SU-DHL-6 (cell line): ENCODE data around the gene STAP1.

Experiments used
- H2AFZ ChIP-seq: fragments of 200-600 bp; sonication (generic); 2 replicates; pipeline ENCODE4 v1.6.1; 2014; ENCODE audit warnings: low read depth, mild to moderate bottlenecking, moderate library complexity, mixed read lengths, antibody characterized with exemption, low read length; ENCODE audit not compliant: severe bottlenecking
- H3F3A ChIP-seq: fragments of 200-600 bp; shearing (Covaris generic); 2 replicates; pipeline ENCODE4 v1.6.0; 2016; ENCODE audit warnings: antibody characterized with exemption, mild to moderate bottlenecking; ENCODE audit not compliant: insufficient read depth
- H3K27ac ChIP-seq: fragments of 200-600 bp; sonication (generic); 2 replicates; pipeline ENCODE4 v1.5.1; 2016; ENCODE audit warnings: low read depth, mild to moderate bottlenecking, low read length, moderate library complexity, mixed read lengths
- H3K27me3 ChIP-seq: fragments of 200-600 bp; sonication (generic), shearing (Covaris generic); 2 replicates; pipeline ENCODE4 v1.6.0; 2014; ENCODE audit warnings: mild to moderate bottlenecking, low read length
- H3K36me3 ChIP-seq: fragments of 200-600 bp; sonication (generic); 2 replicates; pipeline ENCODE4 v1.6.1; 2014; ENCODE audit warnings: mild to moderate bottlenecking, low read length, mixed read lengths
- H3K4me2 ChIP-seq: fragments of 300-600, 200-600 bp; shearing (Covaris generic), sonication (generic); 2 replicates; pipeline ENCODE4 v1.6.0; 2014; ENCODE audit warnings: low read length, low read depth, mild to moderate bottlenecking; ENCODE audit not compliant: poor library complexity, severe bottlenecking
- H3K4me3 ChIP-seq: fragments of 200-600 bp; sonication (generic); 2 replicates; pipeline ENCODE4 v1.5.1; 2014; ENCODE audit warnings: antibody characterized with exemption, low read length, mild to moderate bottlenecking, mixed read lengths; ENCODE audit not compliant: insufficient read depth, poor library complexity, severe bottlenecking
- H3K79me2 ChIP-seq: fragments of 200-600 bp; sonication (generic); 2 replicates; pipeline ENCODE4 v1.6.1; 2014; ENCODE audit warnings: mild to moderate bottlenecking, low read length, moderate library complexity; ENCODE audit not compliant: insufficient read depth
- H3K9ac ChIP-seq: fragments of 200-600 bp; sonication (generic); 2 replicates; pipeline ENCODE4 v1.7.0; 2014; ENCODE audit warnings: mild to moderate bottlenecking, low read length
- H3K9me2 ChIP-seq: fragments of 200-600 bp; sonication (generic); replicated peaks from 2 replicates; pipeline ENCODE4 v1.6.1; 2014; ENCODE audit warnings: low read length; ENCODE audit not compliant: insufficient read depth
- H3K9me3 ChIP-seq: fragments of 200-600 bp; sonication (generic); 2 replicates; pipeline ENCODE4 v1.6.1; 2014; ENCODE audit warnings: low read length, mixed read lengths; ENCODE audit not compliant: insufficient read depth
- H4K20me1 ChIP-seq: fragments of 200-600 bp; sonication (generic); 2 replicates; pipeline ENCODE4 v1.6.1; 2014; ENCODE audit warnings: low read depth, mild to moderate bottlenecking, antibody characterized with exemption, low read length, moderate library complexity, mixed read lengths
- CTCF ChIP-seq: fragments of 200-600 bp; sonication (generic); IDR thresholded peaks from one replicate; pipeline ENCODE4 v1.5.1; 2017; ENCODE audit warnings: antibody characterized with exemption, mild to moderate bottlenecking, low read length, moderate library complexity; ENCODE audit not compliant: insufficient read depth, poor library complexity, severe bottlenecking
- EZH2phosphoT487 ChIP-seq: fragments of 200-600 bp; sonication (generic), shearing (Covaris generic); conservative IDR thresholded peaks from 2 replicates; pipeline ENCODE4 v1.6.1; 2018; ENCODE audit warnings: mild to moderate bottlenecking, antibody characterized with exemption, low read length, moderate library complexity, mixed read lengths

STAP1 gene

GRCh38 chr4:67624939-67625338 is 66.4 kb downstream of the STAP1 start:
- TF ChIP-seq CTCF (no peak), EZH2phosphoT487 (no peak)
- peaks cover 5% of the 10 kb centered on the region; the same call in 1 of the 2 replicates for H3K36me3 ChIP-seq

GRCh38 chr4:67632492-67632891 is 74.0 kb downstream of the STAP1 start:
- H3K4me3 ChIP-seq = no peak overlapping the region
- no peaks in the 10 kb centered on the region for H4K20me1 ChIP-seq
- no peaks in the 10 kb centered on the region for H3K9me3 ChIP-seq
- no peaks in the 10 kb centered on the region for H3F3A ChIP-seq
- no peak overlapping the region for H2AFZ ChIP-seq
- no peaks in the 10 kb centered on the region for H3K27me3 ChIP-seq
- no peaks in the 10 kb centered on the region for H3K9me2 ChIP-seq
- no peak overlapping the region for H3K27ac ChIP-seq
- no peak overlapping the region for H3K4me2 ChIP-seq
- H3K79me2 ChIP-seq = no peaks in the 10 kb centered on the region
- no peak for TF ChIP-seq EZH2phosphoT487
- TF ChIP-seq CTCF = no peak
- peaks cover 22% of the 10 kb centered on the region; the same call in 1 of the 2 replicates for H3K36me3 ChIP-seq
- no peak overlapping the region for H3K9ac ChIP-seq

More at GRCh38 chr4:67624939-67625338, 66.4 kb downstream of the STAP1 start:
- H3K4me2 ChIP-seq = no peak overlapping the region
- H3K27me3 ChIP-seq = no peaks in the 10 kb centered on the region
- H2AFZ ChIP-seq = no peak overlapping the region
- H3K79me2 ChIP-seq = no peaks in the 10 kb centered on the region
- no peak overlapping the region for H3K4me3 ChIP-seq
- no peaks in the 10 kb centered on the region for H3K9me3 ChIP-seq
- H3F3A ChIP-seq = no peaks in the 10 kb centered on the region
- no peaks in the 10 kb centered on the region for H4K20me1 ChIP-seq
- no peak overlapping the region for H3K9ac ChIP-seq
- H3K9me2 ChIP-seq = no peaks in the 10 kb centered on the region
- no peak overlapping the region for H3K27ac ChIP-seq

GRCh38 chr4:67634741-67635140 is 76.2 kb downstream of the STAP1 start:
- Histone ChIP-seq H4K20me1 (no peaks in the 10 kb centered on the region), H3K9me2 (no peaks in the 10 kb centered on the region), H3K36me3 (peaks cover 24% of the 10 kb centered on the region; the same call in 1 of the 2 replicates), H3F3A (no peaks in the 10 kb centered on the region), H3K9ac (no peak overlapping the region), H3K4me2 (no peak overlapping the region), H3K79me2 (no peaks in the 10 kb centered on the region), H3K9me3 (no peaks in the 10 kb centered on the region), H3K27me3 (no peaks in the 10 kb centered on the region), H2AFZ (no peak overlapping the region), H3K4me3 (no peak overlapping the region), H3K27ac (no peak overlapping the region)
- TF ChIP-seq EZH2phosphoT487 (no peak), CTCF (no peak)
